Measurements from ENCODE around the gene ZNF597.

ZNF597 gene

DNA sequence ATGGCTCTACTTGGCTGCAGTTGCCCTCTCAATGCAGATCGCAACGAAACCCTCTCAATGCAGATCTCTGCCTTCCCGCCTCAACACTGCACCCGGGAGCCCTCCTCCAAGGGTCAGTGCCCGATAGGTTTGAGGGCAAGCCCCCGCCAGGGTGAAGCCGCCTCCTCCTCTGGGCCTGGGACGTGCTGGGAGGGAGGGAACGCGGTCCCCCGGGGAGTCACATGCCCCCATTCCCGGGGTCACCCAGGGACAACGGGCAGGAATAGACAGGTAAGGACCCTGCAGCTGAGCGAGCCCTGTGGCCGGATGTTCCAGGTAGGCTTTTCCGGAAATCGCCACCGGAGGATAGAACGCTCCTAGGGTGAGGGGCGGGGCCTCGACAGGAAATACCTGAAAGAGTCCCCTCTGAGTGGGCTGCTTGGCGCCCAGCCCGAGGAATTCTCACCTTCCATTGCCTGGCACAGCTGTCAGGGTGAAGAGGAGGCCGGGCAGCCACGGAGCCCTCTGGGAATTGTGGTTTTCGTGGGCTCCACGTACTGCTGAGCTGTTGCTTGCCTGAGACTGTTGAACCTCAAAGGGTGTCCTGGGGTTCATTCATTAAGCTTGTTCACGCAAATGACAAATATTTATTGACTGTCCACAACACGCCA, 29.4 kb downstream of the ZNF597 start:
- TF ChIP-seq, protein P1, sequence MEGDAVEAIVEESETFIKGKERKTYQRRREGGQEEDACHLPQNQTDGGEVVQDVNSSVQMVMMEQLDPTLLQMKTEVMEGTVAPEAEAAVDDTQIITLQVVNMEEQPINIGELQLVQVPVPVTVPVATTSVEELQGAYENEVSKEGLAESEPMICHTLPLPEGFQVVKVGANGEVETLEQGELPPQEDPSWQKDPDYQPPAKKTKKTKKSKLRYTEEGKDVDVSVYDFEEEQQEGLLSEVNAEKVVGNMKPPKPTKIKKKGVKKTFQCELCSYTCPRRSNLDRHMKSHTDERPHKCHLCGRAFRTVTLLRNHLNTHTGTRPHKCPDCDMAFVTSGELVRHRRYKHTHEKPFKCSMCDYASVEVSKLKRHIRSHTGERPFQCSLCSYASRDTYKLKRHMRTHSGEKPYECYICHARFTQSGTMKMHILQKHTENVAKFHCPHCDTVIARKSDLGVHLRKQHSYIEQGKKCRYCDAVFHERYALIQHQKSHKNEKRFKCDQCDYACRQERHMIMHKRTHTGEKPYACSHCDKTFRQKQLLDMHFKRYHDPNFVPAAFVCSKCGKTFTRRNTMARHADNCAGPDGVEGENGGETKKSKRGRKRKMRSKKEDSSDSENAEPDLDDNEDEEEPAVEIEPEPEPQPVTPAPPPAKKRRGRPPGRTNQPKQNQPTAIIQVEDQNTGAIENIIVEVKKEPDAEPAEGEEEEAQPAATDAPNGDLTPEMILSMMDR (conservative IDR thresholded peaks at IDR 0.05; ENCODE audit: control insufficient read depth, insufficient read depth, low read depth, low read length), result no peak
- no peak overlapping the region for H3K4me3 ChIP-seq (ENCODE audit: control insufficient read depth, low read depth, low read length)
- no peak for DNase-seq (ENCODE audit: low read depth)

DNA sequence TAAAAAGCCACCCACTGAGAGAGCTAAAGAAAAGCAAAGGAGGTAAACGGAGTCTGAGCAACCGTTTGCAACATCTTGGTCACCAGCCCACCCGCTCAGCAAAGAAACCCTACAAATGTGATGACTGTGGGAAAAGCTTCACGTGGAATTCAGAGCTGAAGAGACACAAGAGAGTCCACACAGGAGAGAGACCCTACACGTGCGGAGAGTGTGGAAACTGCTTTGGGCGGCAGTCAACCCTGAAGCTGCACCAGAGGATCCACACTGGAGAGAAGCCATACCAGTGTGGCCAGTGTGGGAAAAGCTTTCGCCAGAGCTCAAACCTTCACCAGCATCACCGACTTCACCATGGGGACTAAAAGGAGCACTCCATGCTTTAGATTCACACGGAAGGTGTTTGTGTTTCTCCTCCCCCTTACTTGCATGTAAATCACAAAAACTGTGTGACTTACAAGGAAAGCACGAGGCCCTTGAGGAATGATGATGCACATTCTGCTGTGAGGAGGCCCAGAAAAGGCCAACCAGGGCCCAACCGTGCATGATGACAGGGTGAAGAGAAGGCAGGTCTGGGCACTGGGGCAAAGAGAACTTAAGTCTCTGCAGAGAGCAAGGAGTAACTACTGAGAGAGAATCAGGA, 34.6 kb downstream of the ZNF597 start:
- DNase-seq (ENCODE audit: low read depth), result no peak
- no peak overlapping the region for H3K4me3 ChIP-seq (ENCODE audit: control insufficient read depth, low read depth, low read length)
- TF ChIP-seq, protein P1 (conservative IDR thresholded peaks at IDR 0.05; ENCODE audit: control insufficient read depth, insufficient read depth, low read depth, low read length), result no peak

DNA sequence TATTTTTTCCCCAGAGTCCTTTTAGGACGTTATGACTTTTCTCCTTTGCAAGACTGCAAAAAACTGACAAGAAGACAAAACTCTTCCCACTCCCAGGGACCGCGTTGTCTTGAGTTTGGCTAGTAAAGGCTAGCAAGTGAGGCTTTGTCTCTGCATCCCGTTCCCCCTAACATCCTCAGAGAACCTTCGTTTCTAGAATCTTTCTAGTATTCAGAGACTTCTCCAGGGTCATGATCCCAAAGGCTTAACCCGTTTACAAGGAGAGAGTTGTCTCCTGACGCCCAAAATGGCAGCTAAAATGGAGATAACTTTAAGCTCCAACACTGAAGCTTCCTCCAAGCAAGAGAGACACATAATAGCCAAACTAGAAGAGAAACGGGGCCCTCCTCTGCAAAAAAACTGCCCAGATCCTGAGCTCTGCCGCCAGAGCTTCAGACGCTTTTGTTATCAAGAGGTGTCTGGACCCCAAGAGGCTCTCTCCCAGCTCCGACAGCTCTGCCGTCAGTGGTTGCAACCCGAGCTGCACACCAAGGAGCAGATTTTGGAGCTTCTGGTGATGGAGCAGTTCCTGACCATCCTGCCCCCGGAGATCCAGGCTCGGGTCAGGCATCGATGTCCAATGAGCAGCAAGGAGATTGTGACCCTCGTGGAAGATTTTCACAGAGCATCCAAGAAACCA, 41.4 kb downstream of the ZNF597 start:
- TF ChIP-seq, protein P1 (conservative IDR thresholded peaks at IDR 0.05; ENCODE audit: control insufficient read depth, insufficient read depth, low read depth, low read length), result no peak
- DNase-seq (ENCODE audit: low read depth), result peak; percentile 14
- H3K4me3 ChIP-seq (ENCODE audit: control insufficient read depth, low read depth, low read length), result peak overlapping the region; percentile 74

DNA sequence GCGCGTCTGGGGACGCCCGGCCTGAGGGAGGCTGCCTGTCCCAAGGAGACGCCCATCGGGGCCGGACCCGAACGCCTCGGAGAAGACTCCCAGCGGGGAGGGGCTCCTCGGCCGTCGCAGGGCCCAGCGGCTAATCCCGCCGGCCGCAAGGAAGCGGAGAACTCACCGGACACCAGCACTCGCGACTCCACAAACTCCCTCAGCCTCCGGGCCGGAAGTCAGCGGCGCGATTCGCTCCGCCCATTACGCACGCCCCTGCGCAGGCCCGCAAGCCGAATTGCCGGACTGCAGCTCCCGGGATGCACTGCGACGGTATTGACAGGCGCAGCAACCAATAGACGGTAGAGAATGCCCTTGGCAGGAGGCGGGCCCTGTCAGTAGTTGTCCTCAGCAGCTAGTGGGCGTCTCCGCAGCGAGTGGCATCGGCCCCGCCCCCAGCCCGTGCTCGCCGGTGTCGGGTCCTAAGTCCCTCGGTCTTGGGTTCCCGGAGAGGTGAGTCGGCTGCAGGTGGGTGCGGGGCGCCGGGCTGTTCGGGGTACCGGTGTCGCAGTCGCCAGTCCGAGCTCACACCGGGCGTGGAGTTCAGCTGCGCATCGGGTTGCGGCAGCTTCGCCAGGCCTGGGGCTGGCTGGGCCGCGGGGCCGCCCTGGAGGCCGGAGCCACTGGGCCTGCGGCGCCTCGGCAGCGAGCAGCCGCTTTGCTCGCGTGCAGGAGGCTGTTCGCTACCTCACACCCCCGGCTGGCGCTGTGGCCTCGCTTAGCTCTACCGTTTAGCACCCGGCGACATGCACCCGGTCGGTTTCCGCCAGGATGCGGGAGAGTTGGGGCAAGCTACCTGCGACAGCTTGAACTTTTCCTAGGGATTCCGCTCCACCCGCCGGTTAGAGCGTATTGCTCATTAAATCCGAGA, 42.3 kb downstream of the ZNF597 start, which contains the start of the genes ZNF174 and ZSCAN32:
Gene ZNF174, plus strand, starts transcription at position 437 of the 910 bp plus-strand sequence. CDS start 790 bp downstream, outside the sequence.
Gene ZSCAN32, minus strand, starts transcription at position 226 of the 910 bp plus-strand sequence. CDS start 3,447 bp downstream, outside the sequence.
- H3K4me3 ChIP-seq (ENCODE audit: control insufficient read depth, low read depth, low read length), result peak within 1 kb of the TSS; percentile 74
- DNase-seq (ENCODE audit: low read depth), result peak; percentile 98
- TF ChIP-seq, protein P1 (conservative IDR thresholded peaks at IDR 0.05; ENCODE audit: control insufficient read depth, insufficient read depth, low read depth, low read length), result no peak

DNA sequence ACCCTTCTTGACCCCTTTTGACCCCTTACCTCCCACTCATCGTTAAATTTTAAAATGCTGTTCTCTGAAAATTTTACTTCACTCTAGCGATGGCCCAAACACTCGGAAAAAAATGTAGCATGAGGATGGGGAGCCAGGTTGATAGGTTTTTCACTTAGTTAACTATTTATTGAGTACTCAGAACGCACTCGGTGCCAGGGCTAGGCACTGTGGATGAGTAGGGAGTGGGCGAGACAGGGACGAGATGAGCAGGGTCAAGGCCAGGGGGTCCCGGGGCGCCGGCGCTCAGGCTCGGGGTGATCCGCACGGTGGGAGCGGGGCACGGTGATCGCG, 42.9 kb downstream of the ZNF597 start:
- TF ChIP-seq, protein P1 (conservative IDR thresholded peaks at IDR 0.05; ENCODE audit: control insufficient read depth, insufficient read depth, low read depth, low read length), result no peak
- H3K4me3 ChIP-seq (ENCODE audit: control insufficient read depth, low read depth, low read length), result peak overlapping the region; percentile 74
- no peak for DNase-seq (ENCODE audit: low read depth)
